ENCODE results near the gene GSAP.
"Not testable (repeated sequence)": the region's sequence is repeated elsewhere in the genome, so short reads cannot be mapped to it uniquely, and the experiment has no call there.

Gene GSAP

GRCh38 chr7:77360104-77360503 lies 56.0 kb downstream of the GSAP start:
- no peak for DNase-seq (ENCODE audit: low read depth)

GRCh38 chr7:77359599-77359998 lies 56.5 kb downstream of the GSAP start:
- no peak for DNase-seq (ENCODE audit: low read depth)

DNA sequence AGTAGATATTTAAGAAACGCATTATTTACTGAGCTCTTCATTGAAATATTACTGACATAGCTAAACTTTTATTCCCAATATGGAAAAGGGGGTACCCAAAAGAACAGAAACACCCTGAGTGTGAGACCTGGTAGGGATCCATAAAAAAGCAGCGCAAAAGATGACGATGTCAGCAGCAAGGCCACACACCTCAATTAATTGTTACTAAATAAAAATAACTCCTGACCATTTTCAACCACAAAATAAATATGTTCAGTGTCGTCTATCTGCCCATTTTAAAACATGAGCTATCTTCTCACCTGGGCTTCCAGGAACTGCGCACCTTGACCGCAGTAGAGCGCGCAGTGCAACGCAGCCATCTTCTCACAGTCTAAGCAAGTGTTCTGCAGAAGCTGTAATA lies 61.2 kb downstream of the GSAP start:
- DNase-seq (ENCODE audit: low read depth): no peak

- DNase-seq (ENCODE audit: low read depth): no peak
Measured at GRCh38 chr7:77354484-77354883, 61.7 kb downstream of the GSAP start.

DNA sequence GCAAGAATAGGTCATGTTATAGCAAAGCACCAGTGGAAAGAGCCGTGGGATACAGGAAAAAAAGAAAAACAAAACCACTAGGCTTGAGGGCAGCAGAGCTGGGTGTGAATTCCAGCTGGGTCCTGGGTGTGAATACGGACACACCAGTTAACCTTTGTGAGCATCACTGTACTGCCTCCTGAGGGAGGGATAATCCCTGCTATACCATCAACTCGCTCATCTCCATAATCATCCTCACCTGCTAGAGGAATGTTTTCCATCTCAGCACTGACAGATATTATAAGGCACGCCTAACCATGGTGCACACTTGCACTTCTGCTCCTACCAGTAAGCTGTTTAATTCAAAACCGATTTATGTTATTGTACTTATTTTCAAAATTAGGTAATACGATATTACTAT lies 62.2 kb downstream of the GSAP start:
- DNase-seq (ENCODE audit: low read depth): no peak

DNA sequence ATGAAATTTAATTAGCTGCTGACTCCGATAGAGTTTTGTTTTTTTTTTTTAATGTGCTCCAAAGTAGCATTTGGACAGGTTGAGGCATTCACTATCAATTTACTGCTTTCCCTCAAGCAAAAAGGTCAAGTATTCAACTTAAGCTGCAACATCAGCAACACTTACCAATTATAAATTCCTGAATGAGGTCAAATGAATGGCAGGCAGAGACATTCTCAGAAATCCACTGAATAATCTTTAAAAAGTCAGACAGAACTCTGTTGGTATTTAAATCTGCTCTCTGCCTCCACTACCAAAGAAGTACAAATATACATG lies 62.8 kb downstream of the GSAP start:
- DNase-seq (ENCODE audit: low read depth): no peak

DNA sequence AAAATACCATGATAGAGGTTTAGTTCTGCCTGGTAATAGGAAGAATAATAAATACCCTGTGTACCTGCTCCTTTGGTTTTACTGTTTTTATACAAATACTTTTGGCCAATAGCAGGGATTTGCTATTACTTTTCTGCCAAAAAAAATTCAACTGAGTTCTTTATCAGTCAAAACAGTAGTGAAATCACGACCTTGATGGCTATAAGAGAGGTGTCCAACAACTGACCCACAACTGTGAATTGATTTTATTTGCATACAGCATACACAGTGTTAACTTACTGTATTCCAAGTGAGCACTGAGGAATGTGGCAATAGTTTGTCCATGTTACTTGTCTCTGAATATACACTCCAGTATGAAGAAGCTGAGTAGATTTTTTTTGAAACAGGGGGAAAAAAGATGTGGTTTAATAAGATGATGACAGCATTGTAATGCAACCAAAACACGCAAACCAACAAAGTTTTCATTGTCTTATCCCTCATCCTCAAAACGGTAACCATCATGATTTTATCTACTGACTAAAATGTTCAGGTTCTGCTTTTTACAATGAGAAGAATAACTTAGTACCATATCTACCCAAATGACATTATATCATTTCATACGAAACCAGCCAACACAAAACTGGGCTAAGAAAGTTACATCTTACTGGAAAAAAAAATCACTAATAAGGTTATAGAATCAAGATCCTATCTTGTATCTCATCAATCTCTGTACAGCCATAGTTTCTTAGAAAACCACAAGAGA lies 63.3 kb downstream of the GSAP start:
- DNase-seq (ENCODE audit: low read depth): no peak

GRCh38 chr7:77351539-77352004 lies 64.6 kb downstream of the GSAP start:
- peak; percentile 41 for DNase-seq (ENCODE audit: low read depth)

- DNase-seq (ENCODE audit: low read depth): no peak
Measured at GRCh38 chr7:77349141-77349540, 67.0 kb downstream of the GSAP start.

DNA sequence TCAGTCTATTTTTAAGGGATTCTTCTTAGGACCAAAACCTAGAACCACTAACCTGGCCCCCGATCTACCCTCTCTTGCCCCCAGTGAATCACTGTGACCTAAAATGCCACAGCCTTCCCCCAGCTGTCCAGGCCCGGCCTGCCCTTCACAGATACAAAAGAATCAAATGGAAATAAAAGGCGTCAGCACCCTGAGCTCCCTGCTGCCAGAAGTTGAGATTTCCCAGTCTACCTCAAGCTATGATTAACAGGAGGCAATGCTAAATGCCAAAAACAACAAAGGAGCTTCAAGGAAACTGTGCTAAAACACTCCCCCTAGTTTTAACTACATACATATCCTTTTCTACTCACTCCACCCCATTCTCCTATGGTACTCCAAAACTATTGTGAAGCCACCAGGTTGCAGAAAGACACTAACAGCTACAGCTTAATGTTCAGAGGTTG lies 67.8 kb downstream of the GSAP start:
- no peak for DNase-seq (ENCODE audit: low read depth)

- DNase-seq (ENCODE audit: low read depth): no peak
Measured at GRCh38 chr7:77346441-77346840, 69.7 kb downstream of the GSAP start.

DNA sequence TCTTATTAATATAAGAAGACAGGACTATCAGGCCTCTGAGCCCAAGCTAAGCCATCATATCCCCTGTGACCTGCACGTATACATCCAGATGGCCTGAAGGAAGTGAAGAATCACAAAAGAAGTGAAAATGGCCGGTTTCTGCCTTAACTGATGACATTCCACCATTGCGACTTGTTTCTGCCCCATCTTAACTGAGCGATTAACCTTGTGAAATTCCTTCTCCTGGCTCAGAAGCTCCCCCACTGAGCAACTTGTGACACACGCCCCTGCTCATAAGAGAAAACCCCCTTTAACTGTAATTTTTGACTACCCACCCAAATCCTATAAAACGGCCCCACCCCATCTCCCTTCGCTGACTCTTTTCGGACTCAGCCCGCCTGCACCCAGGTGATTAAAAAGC lies 70.7 kb downstream of the GSAP start:
- DNase-seq (ENCODE audit: low read depth): not testable (repeated sequence)

DNA sequence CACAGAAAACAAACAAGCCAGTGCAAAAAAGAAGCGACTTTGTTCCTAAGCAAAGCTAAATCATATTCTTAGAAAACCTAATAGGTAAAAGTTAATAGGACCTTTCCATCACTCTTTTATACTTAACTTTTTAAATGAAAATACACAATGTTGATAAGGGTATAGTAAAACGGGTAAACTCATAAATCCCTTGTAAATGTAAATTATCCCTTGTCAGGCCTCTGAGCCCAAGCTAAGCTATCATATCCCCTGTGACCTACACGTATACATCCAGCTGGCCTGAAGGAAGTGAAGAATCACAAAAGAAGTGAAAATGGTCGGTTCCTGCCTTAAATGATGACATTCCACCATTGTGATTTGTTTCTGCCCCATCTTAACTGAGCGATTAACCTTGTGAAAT lies 76.4 kb downstream of the GSAP start:
- no peak for DNase-seq (ENCODE audit: low read depth)

GRCh38 chr7:77338883-77339629 lies 77.1 kb downstream of the GSAP start:
- no peak for DNase-seq (ENCODE audit: low read depth)

- DNase-seq (ENCODE audit: low read depth): no peak
Measured at GRCh38 chr7:77338260-77338659, 77.9 kb downstream of the GSAP start.

DNA sequence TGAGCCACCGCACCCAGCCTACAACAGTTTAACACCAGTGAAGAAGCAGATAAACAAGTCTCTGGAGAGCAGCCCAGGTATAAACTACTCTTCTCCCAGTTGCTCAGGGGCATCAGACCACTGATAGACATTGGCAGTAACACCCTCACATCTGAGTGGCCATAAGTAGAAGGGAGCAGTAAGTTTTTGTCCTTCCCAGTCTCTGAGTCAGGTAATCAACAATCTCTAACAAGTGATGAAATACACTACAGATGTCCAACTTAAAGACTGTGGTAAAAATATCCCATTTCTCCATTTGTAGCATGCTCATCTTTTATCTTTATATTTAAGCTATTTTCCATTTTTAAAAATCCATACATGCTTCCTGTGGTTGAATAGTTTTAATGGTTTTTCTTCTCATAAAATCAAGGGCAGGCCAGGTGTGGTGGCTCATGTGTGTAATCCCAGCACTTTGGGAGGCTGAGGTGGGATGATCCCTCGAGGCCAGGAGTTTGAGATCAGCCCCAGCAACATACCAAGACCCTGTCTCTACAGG lies 78.6 kb downstream of the GSAP start:
- DNase-seq (ENCODE audit: low read depth): no peak

GRCh38 chr7:77335581-77335980 lies 80.6 kb downstream of the GSAP start:
- no peak for DNase-seq (ENCODE audit: low read depth)

- not testable (repeated sequence) for DNase-seq (ENCODE audit: low read depth)
Measured at GRCh38 chr7:77334039-77334438, 82.1 kb downstream of the GSAP start.

GRCh38 chr7:77331938-77332695 lies 84.0 kb downstream of the GSAP start:
- DNase-seq (ENCODE audit: low read depth): no peak

DNA sequence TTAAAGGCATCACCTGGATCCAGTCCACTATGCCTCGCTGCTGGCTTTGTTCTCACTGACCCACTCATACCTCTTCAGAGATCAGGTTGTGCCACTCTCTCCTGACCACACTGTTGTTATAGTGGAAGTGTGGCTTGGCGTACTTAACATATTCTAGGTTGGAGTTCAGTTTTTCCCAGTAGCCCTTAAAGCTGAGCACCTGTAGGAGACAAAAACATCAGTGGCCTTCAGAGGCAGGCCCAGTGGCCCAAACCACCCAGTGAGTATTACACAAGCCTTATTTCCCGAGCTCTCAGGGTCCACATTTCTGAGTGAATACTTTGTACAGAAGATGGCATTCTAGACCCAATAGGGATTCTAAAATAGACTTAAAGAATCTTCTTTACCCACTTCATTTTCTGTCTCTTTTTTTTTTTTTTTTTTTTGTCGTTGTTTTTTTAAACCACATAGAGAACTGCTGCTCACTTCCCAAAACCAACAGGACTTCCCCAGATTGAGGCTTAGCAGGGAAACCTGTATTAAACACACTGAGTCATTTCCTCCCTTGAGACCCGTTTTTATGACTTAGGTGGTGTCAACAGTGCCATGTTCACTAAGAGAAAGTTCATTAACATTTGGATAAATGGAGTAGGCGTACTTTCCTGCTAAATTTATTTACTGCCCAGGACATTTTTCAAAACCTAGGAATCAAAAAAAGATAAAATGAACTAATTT lies 85.8 kb downstream of the GSAP start:
- DNase-seq (ENCODE audit: low read depth): no peak

- DNase-seq (ENCODE audit: low read depth): no peak
Measured at GRCh38 chr7:77329466-77330168, 86.5 kb downstream of the GSAP start.

Measured in activated gamma-delta T cell treated with anti-CD3 and anti-CD28 coated beads, Interleukin-2, amount 50 U/mL, for 16 hours (primary cell).